TTC549 (cell line): ENCODE measurements around the gene TGIF2.
"Not testable (repeated sequence)": the region's sequence is repeated elsewhere in the genome, so short reads cannot be mapped to it uniquely, and the experiment has no call there.

ENCODE experiments used
- FAIRE-seq: peaks from 2 replicates; lab custom pipeline; 2012; peaks lifted over from hg19 to GRCh38; lab: Jason Lieb, UNC

Gene TGIF2

GRCh38 chr20:36620917-36621316 lies 47.5 kb downstream of the TGIF2 start:
- FAIRE-seq = no peak

- no peak for FAIRE-seq
Measured at GRCh38 chr20:36623444-36623843, 50.0 kb downstream of the TGIF2 start.

DNA sequence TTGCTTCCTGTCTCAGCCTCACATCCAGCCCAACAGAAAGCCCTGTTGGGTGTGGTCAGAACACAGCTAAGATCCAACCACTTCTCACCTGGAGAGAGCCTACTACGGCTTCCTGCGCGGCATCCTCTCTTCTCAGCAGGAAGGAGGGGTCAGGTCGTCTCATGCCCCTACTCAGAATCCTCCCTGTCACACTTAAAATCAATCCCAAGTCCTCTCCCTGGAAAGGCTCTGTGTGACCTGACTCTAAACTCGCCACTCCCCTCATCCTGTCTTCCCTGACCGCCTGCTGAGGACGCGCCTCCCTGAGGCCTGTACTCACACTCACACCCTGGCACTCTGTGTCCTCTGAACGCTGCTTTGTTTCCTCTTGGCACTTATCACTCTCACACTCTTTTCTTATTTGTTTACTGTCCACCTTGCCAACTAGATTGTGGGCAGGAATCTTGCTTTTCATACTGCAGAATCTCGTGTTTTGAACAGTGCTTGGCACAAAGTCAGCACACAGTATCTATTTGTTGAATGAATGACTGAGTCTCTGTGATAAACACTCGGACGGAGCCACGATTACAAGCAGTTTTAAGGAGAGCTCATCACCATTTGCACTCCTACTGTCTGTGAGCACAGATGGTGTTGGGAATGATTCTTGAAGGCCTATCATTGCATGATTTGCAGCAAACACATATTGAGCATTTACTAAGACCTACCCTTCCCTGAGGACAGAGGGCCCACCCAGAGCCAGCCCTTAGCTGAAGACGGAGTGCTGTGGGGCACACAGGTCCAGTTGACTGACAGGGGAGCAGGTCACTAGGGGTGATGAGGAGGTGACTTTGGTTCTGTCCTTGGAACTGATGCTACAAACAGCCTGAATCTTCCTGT lies 50.9 kb downstream of the TGIF2 start:
- no peak for FAIRE-seq

- FAIRE-seq = no peak
Measured at GRCh38 chr20:36624944-36625324, 51.5 kb downstream of the TGIF2 start.

DNA sequence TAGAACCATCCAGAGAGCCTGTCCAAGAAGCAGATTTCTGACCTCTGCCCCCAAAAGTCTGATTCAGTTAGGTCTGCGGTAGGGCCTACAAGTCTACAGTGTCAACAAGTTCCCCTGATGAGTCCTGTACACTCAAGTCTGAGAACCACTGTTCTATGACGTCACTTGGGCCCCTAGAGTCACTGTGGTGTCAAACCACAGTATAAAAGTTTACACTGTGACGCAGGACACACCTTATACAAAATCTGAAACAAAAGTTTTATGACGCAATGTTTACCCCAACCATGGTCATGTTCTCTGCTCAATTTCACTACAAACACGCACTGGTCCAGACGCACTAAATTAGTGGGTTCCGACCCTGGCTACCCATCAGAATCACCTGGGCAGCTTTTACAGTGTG lies 54.7 kb downstream of the TGIF2 start:
- FAIRE-seq = no peak

GRCh38 chr20:36629719-36630681 lies 56.6 kb downstream of the TGIF2 start:
- no peak for FAIRE-seq

DNA sequence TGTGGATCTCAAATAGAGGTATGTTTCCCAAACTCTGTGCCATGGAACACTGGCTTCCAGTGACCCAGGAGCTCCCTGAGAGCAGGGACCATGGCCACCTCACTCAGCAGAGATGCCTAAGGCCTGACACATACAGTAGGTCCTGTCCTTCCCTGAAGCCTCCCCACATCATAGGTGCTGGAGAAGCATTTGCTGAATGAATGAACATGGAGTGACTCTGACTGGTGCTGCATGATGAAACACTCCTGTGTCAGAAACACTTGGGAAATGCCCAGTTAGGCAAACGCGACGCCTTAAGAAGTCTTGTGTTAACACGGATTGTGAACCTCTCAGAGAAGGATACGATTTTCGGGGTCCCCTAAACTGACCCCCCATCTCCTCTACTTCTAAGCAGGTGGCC lies 58.2 kb downstream of the TGIF2 start:
- no peak for FAIRE-seq

GRCh38 chr20:36632147-36632486 lies 58.7 kb downstream of the TGIF2 start:
- FAIRE-seq = no peak

GRCh38 chr20:36632487-36633284 lies 59.3 kb downstream of the TGIF2 start:
- no peak for FAIRE-seq

GRCh38 chr20:36633285-36633772 lies 59.9 kb downstream of the TGIF2 start:
- FAIRE-seq = no peak

DNA sequence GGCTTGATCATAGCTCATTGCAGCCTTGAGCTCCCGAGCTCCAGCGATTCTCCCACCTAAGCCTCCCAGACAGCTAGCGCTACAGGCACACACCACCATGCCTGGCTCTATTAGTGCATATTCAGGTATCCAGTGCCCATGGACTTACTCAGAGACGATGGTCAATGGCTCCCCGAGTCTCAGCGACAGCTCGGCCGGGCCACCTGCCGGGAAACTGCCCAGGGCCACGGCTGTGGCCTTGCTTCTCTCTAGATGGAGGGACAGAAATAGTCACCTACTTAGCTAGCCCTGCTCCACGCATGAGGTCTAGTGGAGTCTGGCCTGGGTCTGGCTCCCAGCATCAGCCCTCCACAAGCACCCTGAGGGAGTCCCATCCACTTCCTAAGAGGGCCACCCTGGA lies 60.9 kb downstream of the TGIF2 start:
- FAIRE-seq = no peak

- not testable (repeated sequence) for FAIRE-seq
Measured at GRCh38 chr20:36638876-36639400, 65.5 kb downstream of the TGIF2 start.

- no peak for FAIRE-seq
Measured at GRCh38 chr20:36641506-36641843, 68.1 kb downstream of the TGIF2 start.

GRCh38 chr20:36642136-36642535 lies 68.7 kb downstream of the TGIF2 start:
- FAIRE-seq = no peak
